ENCODE measurements around the gene KCNH5. TPM values are rescaled to one million over a fixed set of nuclear protein-coding genes. Genes with fewer than 3 reads are reported as not detected.

Gene KCNH5
- total RNA-seq, 2 donors from 2014 or later, result not detected

- Histone ChIP-seq H3K27ac (no peak overlapping the region), H3K9me3 (no peaks in the 10 kb centered on the region), H3K27me3 (replicated peaks; ENCODE audit: insufficient read depth) (no peaks in the 10 kb centered on the region), H3K36me3 (no peaks in the 10 kb centered on the region), H3K4me1 (ENCODE audit: control insufficient read depth in 1 of 2, low read depth in 2 of 2) (no peaks in the 10 kb centered on the region), H3K4me3 (no peak overlapping the region)
- DNase-seq (ENCODE audit: low spot score) (no peak), ATAC-seq (ENCODE audit: insufficient number of reproducible peaks, low FRiP score, low read depth) (no peak)
- no peak for TF ChIP-seq CTCF (IDR thresholded peaks at IDR 0.05)
Observed at GRCh38 chr14:63027719-63028118, 17.5 kb downstream of the KCNH5 start.

GRCh38 chr14:63026491-63026890 lies 18.8 kb downstream of the KCNH5 start:
- no peaks in the 10 kb centered on the region for H3K9me3 ChIP-seq
- H3K27ac ChIP-seq, result no peak overlapping the region
- no peaks in the 10 kb centered on the region for H3K4me1 ChIP-seq (ENCODE audit: control insufficient read depth in 1 of 2, low read depth in 2 of 2)
- no peaks in the 10 kb centered on the region for H3K36me3 ChIP-seq
- TF ChIP-seq CTCF (IDR thresholded peaks at IDR 0.05), result no peak
- DNase-seq (ENCODE audit: low spot score) (no peak), ATAC-seq (ENCODE audit: insufficient number of reproducible peaks, low FRiP score, low read depth) (no peak)
- H3K4me3 ChIP-seq, result no peak overlapping the region
- no peaks in the 10 kb centered on the region for H3K27me3 ChIP-seq (replicated peaks; ENCODE audit: insufficient read depth)

GRCh38 chr14:63014621-63015020 lies 30.6 kb downstream of the KCNH5 start:
- Histone ChIP-seq H3K27me3 (replicated peaks; ENCODE audit: insufficient read depth) (no peaks in the 10 kb centered on the region), H3K36me3 (no peaks in the 10 kb centered on the region), H3K9me3 (no peaks in the 10 kb centered on the region), H3K4me1 (ENCODE audit: control insufficient read depth in 1 of 2, low read depth in 2 of 2) (no peaks in the 10 kb centered on the region), H3K27ac (no peak overlapping the region), H3K4me3 (no peak overlapping the region)
- no peak for DNase-seq (ENCODE audit: low spot score)
- TF ChIP-seq CTCF (IDR thresholded peaks at IDR 0.05), result no peak
- ATAC-seq (ENCODE audit: insufficient number of reproducible peaks, low FRiP score, low read depth), result no peak

GRCh38 chr14:63012171-63012570 lies 33.1 kb downstream of the KCNH5 start:
- H3K4me1 ChIP-seq (ENCODE audit: control insufficient read depth in 1 of 2, low read depth in 2 of 2), result no peaks in the 10 kb centered on the region

GRCh38 chr14:63011623-63012022 lies 33.6 kb downstream of the KCNH5 start:
- no peaks in the 10 kb centered on the region for H3K36me3 ChIP-seq
- no peaks in the 10 kb centered on the region for H3K4me1 ChIP-seq (ENCODE audit: control insufficient read depth in 1 of 2, low read depth in 2 of 2)
- no peak overlapping the region for H3K4me3 ChIP-seq
- no peaks in the 10 kb centered on the region for H3K9me3 ChIP-seq
- ATAC-seq (ENCODE audit: insufficient number of reproducible peaks, low FRiP score, low read depth) (no peak), DNase-seq (ENCODE audit: low spot score) (no peak)
- H3K27me3 ChIP-seq (replicated peaks; ENCODE audit: insufficient read depth), result no peaks in the 10 kb centered on the region
- TF ChIP-seq CTCF (IDR thresholded peaks at IDR 0.05), result no peak
- H3K27ac ChIP-seq, result no peak overlapping the region

More at GRCh38 chr14:63012171-63012570, 33.1 kb downstream of the KCNH5 start:
- Histone ChIP-seq H3K4me3 (no peak overlapping the region), H3K9me3 (no peaks in the 10 kb centered on the region), H3K27me3 (replicated peaks; ENCODE audit: insufficient read depth) (no peaks in the 10 kb centered on the region), H3K36me3 (no peaks in the 10 kb centered on the region), H3K27ac (no peak overlapping the region)
- ATAC-seq (ENCODE audit: insufficient number of reproducible peaks, low FRiP score, low read depth) (no peak), DNase-seq (ENCODE audit: low spot score) (no peak)
- TF ChIP-seq CTCF (IDR thresholded peaks at IDR 0.05), result no peak

Measured in thoracic aorta (tissue), 2 donors.